AG10803 (cell line): Measurements from ENCODE around the gene PDGFRB.

Experiments used
- DNase-seq: peaks from one replicate; pipeline ENCODE4 v3.0.0; 2010; ENCODE audit warnings: low read depth
- H3K4me3 ChIP-seq: 2 replicates; pipeline ENCODE4 v1.5.1; 2011; ENCODE audit warnings: mild to moderate bottlenecking, low read length, control low read depth
- CTCF ChIP-seq: conservative IDR thresholded peaks from 2 replicates; pipeline ENCODE4 v1.5.1; 2011; ENCODE audit warnings: mild to moderate bottlenecking, low read length, control low read depth, inconsistent platforms

PDGFRB gene

GRCh38 chr5:150069672-150070627 lies 85.7 kb downstream of the PDGFRB start:
- DNase-seq: no peak
- no peak for TF ChIP-seq CTCF

GRCh38 chr5:150068961-150069645 lies 86.5 kb downstream of the PDGFRB start:
- DNase-seq: no peak
- no peak for TF ChIP-seq CTCF
- H3K4me3 ChIP-seq: no peak overlapping the region

More at GRCh38 chr5:150069672-150070627, 85.7 kb downstream of the PDGFRB start:
- no peak overlapping the region for H3K4me3 ChIP-seq

GRCh38 chr5:150068472-150068871 lies 87.2 kb downstream of the PDGFRB start:
- no peak for DNase-seq
- H3K4me3 ChIP-seq: no peak overlapping the region
- no peak for TF ChIP-seq CTCF

GRCh38 chr5:150068071-150068470 lies 87.6 kb downstream of the PDGFRB start:
- no peak for TF ChIP-seq CTCF
- no peak overlapping the region for H3K4me3 ChIP-seq
- DNase-seq: no peak

GRCh38 chr5:150067405-150067960 lies 88.2 kb downstream of the PDGFRB start:
- H3K4me3 ChIP-seq: no peak overlapping the region
- no peak for TF ChIP-seq CTCF
- no peak for DNase-seq

GRCh38 chr5:150066901-150067396 lies 88.7 kb downstream of the PDGFRB start:
- TF ChIP-seq CTCF: no peak
- no peak overlapping the region for H3K4me3 ChIP-seq
- DNase-seq: peak; percentile 77
